Activated CD4-positive, alpha-beta T cell treated with anti-CD3 and anti-CD28 coated beads, Interleukin-2, amount 50 U/mL, for 48 hours (primary cell): ENCODE data around the gene NLRP5.
"Not testable (repeated sequence)": the region's sequence is repeated elsewhere in the genome, so short reads cannot be mapped to it uniquely, and the experiment has no call there.

Experiments used
- DNase-seq, 2 experiments: peaks; one replicate each; pipeline ENCODE4 v3.0.0-alpha.2; 2020

NLRP5 gene

GRCh38 chr19:55986487-55986886 lies at the start of gene NLRP5:
Gene NLRP5 (plus strand): TSS chr19:55986775.
- no peak for DNase-seq

GRCh38 chr19:55939206-55939605 lies 47.4 kb upstream of the NLRP5 start:
- no peak for DNase-seq

- no peak for DNase-seq
These were observed 46.3 kb upstream of the NLRP5 start for GRCh38 chr19:55940306-55940705.

GRCh38 chr19:55947532-55947931 lies 39.0 kb upstream of the NLRP5 start, which contains the start of gene NLRP8:
Gene NLRP8 (plus strand): TSS chr19:55947832.
- no peak for DNase-seq

GRCh38 chr19:55950566-55950965 lies 36.0 kb upstream of the NLRP5 start:
- not testable (repeated sequence) for DNase-seq

GRCh38 chr19:55956431-55956830 lies 30.1 kb upstream of the NLRP5 start:
- DNase-seq, result no peak

- DNase-seq, result no peak
These were observed 28.2 kb upstream of the NLRP5 start for GRCh38 chr19:55958356-55958755.

- no peak for DNase-seq
These were observed 26.4 kb upstream of the NLRP5 start for GRCh38 chr19:55959996-55960675.

GRCh38 chr19:55962186-55962585 lies 24.4 kb upstream of the NLRP5 start:
- no peak for DNase-seq

GRCh38 chr19:55973982-55974381 lies 12.6 kb upstream of the NLRP5 start:
- no peak for DNase-seq

- DNase-seq, result no peak
These were observed 6.2 kb upstream of the NLRP5 start for GRCh38 chr19:55980415-55980814.

GRCh38 chr19:55985254-55985653 lies 1.3 kb upstream of the NLRP5 start:
- DNase-seq, result no peak

GRCh38 chr19:55990831-55991230 lies 4.3 kb downstream of the NLRP5 start:
- DNase-seq, result no peak

- no peak for DNase-seq
These were observed 6.9 kb downstream of the NLRP5 start for GRCh38 chr19:55993492-55993891.

GRCh38 chr19:56014765-56015164 lies 28.2 kb downstream of the NLRP5 start:
- DNase-seq, result no peak

- no peak for DNase-seq
These were observed 29.2 kb downstream of the NLRP5 start for GRCh38 chr19:56015756-56016155.

- not testable (repeated sequence) for DNase-seq
These were observed 32.8 kb downstream of the NLRP5 start for GRCh38 chr19:56019325-56019724.

- DNase-seq, result not testable (repeated sequence)
These were observed 33.9 kb downstream of the NLRP5 start for GRCh38 chr19:56020355-56020975.

- DNase-seq, result no peak
These were observed 40.2 kb downstream of the NLRP5 start for GRCh38 chr19:56026769-56027168.

- DNase-seq, result no peak
These were observed 67.0 kb downstream of the NLRP5 start for GRCh38 chr19:56053596-56053995.

GRCh38 chr19:56066152-56067023 lies 79.8 kb downstream of the NLRP5 start:
- peak; percentile 63 to 73 for DNase-seq

GRCh38 chr19:56069642-56070041 lies 83.1 kb downstream of the NLRP5 start:
- no peak for DNase-seq

GRCh38 chr19:56071151-56071550 lies 84.6 kb downstream of the NLRP5 start:
- no peak for DNase-seq

- peak; percentile 54 to 62 for DNase-seq
These were observed 89.9 kb downstream of the NLRP5 start for GRCh38 chr19:56076498-56076897.
